Measurements from ENCODE around the gene NARS2.

The NARS2 gene

GRCh38 chr11:78594814-78595213 lies 20.1 kb upstream of the NARS2 start:
- no peak for TF ChIP-seq CTCF (conservative IDR thresholded peaks at IDR 0.05; ENCODE audit: low read depth, low read length)
- Histone ChIP-seq H3K4me2 (no peak overlapping the region), H2AFZ (ENCODE audit: low read depth) (no peak overlapping the region), H3K79me2 (ENCODE audit: insufficient read depth, low read depth) (no peaks in the 10 kb centered on the region), H3K27ac (no peak overlapping the region), H4K20me1 (ENCODE audit: insufficient read depth) (no peaks in the 10 kb centered on the region), H3K4me1 (ENCODE audit: low read depth, poor library complexity, severe bottlenecking) (no peaks in the 10 kb centered on the region), H3K4me3 (IDR thresholded peaks at IDR 0.05; ENCODE audit: insufficient read depth, low read depth, low read length) (no peak overlapping the region), H3K36me3 (ENCODE audit: insufficient read depth) (no peaks in the 10 kb centered on the region), H3K27me3 (ENCODE audit: insufficient read depth, low read depth) (no peaks in the 10 kb centered on the region), H3K9ac (no peak overlapping the region)

- no peak overlapping the region for H2AFZ ChIP-seq (ENCODE audit: low read depth)
- no peak overlapping the region for H3K27ac ChIP-seq
- H3K4me1 ChIP-seq (ENCODE audit: low read depth, poor library complexity, severe bottlenecking) = no peaks in the 10 kb centered on the region
- H4K20me1 ChIP-seq (ENCODE audit: insufficient read depth) = no peaks in the 10 kb centered on the region
- H3K36me3 ChIP-seq (ENCODE audit: insufficient read depth) = no peaks in the 10 kb centered on the region
- H3K27me3 ChIP-seq (ENCODE audit: insufficient read depth, low read depth) = no peaks in the 10 kb centered on the region
- H3K4me2 ChIP-seq = no peak overlapping the region
- no peak overlapping the region for H3K9ac ChIP-seq
- no peak overlapping the region for H3K4me3 ChIP-seq (IDR thresholded peaks at IDR 0.05; ENCODE audit: insufficient read depth, low read depth, low read length)
- H3K79me2 ChIP-seq (ENCODE audit: insufficient read depth, low read depth) = no peaks in the 10 kb centered on the region
- TF ChIP-seq CTCF (conservative IDR thresholded peaks at IDR 0.05; ENCODE audit: low read depth, low read length) = no peak
Observed at GRCh38 chr11:78588517-78588916, 13.9 kb upstream of the NARS2 start.

- Histone ChIP-seq H2AFZ (ENCODE audit: low read depth) (no peak overlapping the region), H3K4me2 (no peak overlapping the region), H3K4me1 (ENCODE audit: low read depth, poor library complexity, severe bottlenecking) (no peaks in the 10 kb centered on the region), H3K9ac (no peak overlapping the region), H3K36me3 (ENCODE audit: insufficient read depth) (no peaks in the 10 kb centered on the region), H3K27ac (no peak overlapping the region), H4K20me1 (ENCODE audit: insufficient read depth) (no peaks in the 10 kb centered on the region), H3K79me2 (ENCODE audit: insufficient read depth, low read depth) (no peaks in the 10 kb centered on the region), H3K4me3 (IDR thresholded peaks at IDR 0.05; ENCODE audit: insufficient read depth, low read depth, low read length) (no peak overlapping the region), H3K27me3 (ENCODE audit: insufficient read depth, low read depth) (no peaks in the 10 kb centered on the region)
- no peak for TF ChIP-seq CTCF (conservative IDR thresholded peaks at IDR 0.05; ENCODE audit: low read depth, low read length)
Observed at GRCh38 chr11:78587446-78587845, 12.8 kb upstream of the NARS2 start.

GRCh38 chr11:78586452-78587046 lies 11.9 kb upstream of the NARS2 start:
- Histone ChIP-seq H3K36me3 (ENCODE audit: insufficient read depth) (no peaks in the 10 kb centered on the region), H3K27ac (no peak overlapping the region), H2AFZ (ENCODE audit: low read depth) (no peak overlapping the region), H3K9ac (no peak overlapping the region), H3K4me2 (no peak overlapping the region), H4K20me1 (ENCODE audit: insufficient read depth) (no peaks in the 10 kb centered on the region), H3K4me1 (ENCODE audit: low read depth, poor library complexity, severe bottlenecking) (no peaks in the 10 kb centered on the region), H3K27me3 (ENCODE audit: insufficient read depth, low read depth) (no peaks in the 10 kb centered on the region), H3K4me3 (IDR thresholded peaks at IDR 0.05; ENCODE audit: insufficient read depth, low read depth, low read length) (no peak overlapping the region), H3K79me2 (ENCODE audit: insufficient read depth, low read depth) (no peaks in the 10 kb centered on the region)
- TF ChIP-seq CTCF (conservative IDR thresholded peaks at IDR 0.05; ENCODE audit: low read depth, low read length) = peak; percentile 82
